Measurements from ENCODE around the gene SPOCK1. TPM values are rescaled to one million over a fixed set of nuclear protein-coding genes. Genes with fewer than 3 reads are reported as not detected.

SPOCK1 gene
- polyA plus RNA-seq, 1 experiment = 76.0 TPM

GRCh38 chr5:137360607-137361006, 138.5 kb downstream of the SPOCK1 start:
- DNase-seq (ENCODE audit: low read depth, low spot score) = no peak
- H3K27ac ChIP-seq (ENCODE audit: low read depth, low read length) = no peak overlapping the region
- H3K9me3 ChIP-seq (ENCODE audit: control insufficient read depth, insufficient read depth, low read length) = no peaks in the 10 kb centered on the region
- no peak overlapping the region for H3K4me3 ChIP-seq (ENCODE audit: low read depth, low read length)
- POLR2A ChIA-PET = no interaction called here
- H3K27me3 ChIP-seq (ENCODE audit: control insufficient read depth, insufficient read depth, low read length) = no peaks in the 10 kb centered on the region
- CTCF ChIA-PET = no interaction called here
- TF ChIP-seq, protein P1, sequence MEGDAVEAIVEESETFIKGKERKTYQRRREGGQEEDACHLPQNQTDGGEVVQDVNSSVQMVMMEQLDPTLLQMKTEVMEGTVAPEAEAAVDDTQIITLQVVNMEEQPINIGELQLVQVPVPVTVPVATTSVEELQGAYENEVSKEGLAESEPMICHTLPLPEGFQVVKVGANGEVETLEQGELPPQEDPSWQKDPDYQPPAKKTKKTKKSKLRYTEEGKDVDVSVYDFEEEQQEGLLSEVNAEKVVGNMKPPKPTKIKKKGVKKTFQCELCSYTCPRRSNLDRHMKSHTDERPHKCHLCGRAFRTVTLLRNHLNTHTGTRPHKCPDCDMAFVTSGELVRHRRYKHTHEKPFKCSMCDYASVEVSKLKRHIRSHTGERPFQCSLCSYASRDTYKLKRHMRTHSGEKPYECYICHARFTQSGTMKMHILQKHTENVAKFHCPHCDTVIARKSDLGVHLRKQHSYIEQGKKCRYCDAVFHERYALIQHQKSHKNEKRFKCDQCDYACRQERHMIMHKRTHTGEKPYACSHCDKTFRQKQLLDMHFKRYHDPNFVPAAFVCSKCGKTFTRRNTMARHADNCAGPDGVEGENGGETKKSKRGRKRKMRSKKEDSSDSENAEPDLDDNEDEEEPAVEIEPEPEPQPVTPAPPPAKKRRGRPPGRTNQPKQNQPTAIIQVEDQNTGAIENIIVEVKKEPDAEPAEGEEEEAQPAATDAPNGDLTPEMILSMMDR (IDR thresholded peaks at IDR 0.05; ENCODE audit: low read depth, low read length) = no peak

- DNase-seq (ENCODE audit: low read depth, low spot score) = no peak
- Histone ChIP-seq H3K27me3 (ENCODE audit: control insufficient read depth, insufficient read depth, low read length) (no peaks in the 10 kb centered on the region), H3K4me3 (ENCODE audit: low read depth, low read length) (no peak overlapping the region), H3K27ac (ENCODE audit: low read depth, low read length) (no peak overlapping the region), H3K9me3 (ENCODE audit: control insufficient read depth, insufficient read depth, low read length) (no peaks in the 10 kb centered on the region)
- ChIA-PET POLR2A (no interaction called here), CTCF (no interaction called here)
- TF ChIP-seq, protein P1 (IDR thresholded peaks at IDR 0.05; ENCODE audit: low read depth, low read length) = no peak
These were observed 139.2 kb downstream of the SPOCK1 start for GRCh38 chr5:137359941-137360340.

DNA sequence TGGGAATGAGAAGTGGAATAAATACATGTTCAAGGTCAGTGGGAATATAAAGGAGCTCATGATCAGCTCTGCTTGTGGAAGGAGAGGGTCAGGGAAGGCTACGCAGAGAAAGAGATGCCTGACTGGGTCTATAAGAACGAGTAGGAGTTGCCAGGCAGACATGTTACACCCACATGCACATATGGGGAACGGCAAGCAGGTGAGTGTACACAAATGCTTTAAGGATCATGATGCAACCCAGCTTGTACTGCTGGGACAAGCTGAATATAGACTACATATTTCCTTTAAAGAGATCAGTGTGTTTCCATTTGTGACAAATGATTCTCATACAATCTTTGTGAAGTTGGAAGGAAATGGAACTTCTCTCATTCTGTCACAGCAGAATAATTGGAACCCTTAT, 141.7 kb downstream of the SPOCK1 start:
- DNase-seq (ENCODE audit: low read depth, low spot score) = no peak
- H3K27me3 ChIP-seq (ENCODE audit: control insufficient read depth, insufficient read depth, low read length) = no peaks in the 10 kb centered on the region
- ChIA-PET POLR2A (no interaction called here), CTCF (interaction anchor here (1.1 to 1.7 kb wide), 2 partner anchors 12 to 37 kb away, joined by 5 to 10 read pairs; no protein-coding TSS in a partner anchor)
- H3K4me3 ChIP-seq (ENCODE audit: low read depth, low read length) = no peak overlapping the region
- H3K9me3 ChIP-seq (ENCODE audit: control insufficient read depth, insufficient read depth, low read length) = no peaks in the 10 kb centered on the region
- TF ChIP-seq, protein P1 (IDR thresholded peaks at IDR 0.05; ENCODE audit: low read depth, low read length) = no peak
- no peak overlapping the region for H3K27ac ChIP-seq (ENCODE audit: low read depth, low read length)

DNA sequence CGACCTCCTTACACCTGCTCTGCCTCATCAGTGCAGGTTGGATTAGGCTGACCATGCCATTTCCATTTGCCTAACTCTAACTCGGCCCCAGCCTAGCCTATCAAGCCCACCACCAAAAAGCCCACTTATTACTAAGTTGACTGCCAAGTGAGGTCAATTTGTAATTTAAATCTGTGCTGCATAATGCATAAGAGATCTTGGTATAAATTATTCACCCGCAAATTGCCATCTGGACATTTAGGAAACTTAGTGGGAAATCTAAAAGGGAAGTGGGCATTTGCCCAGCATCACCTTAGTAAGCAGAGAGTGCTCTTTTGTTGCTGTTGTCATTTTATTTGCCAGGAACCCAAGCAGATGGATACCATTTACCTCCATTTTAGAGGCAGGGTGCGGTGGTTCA, 143.0 kb downstream of the SPOCK1 start:
- no peaks in the 10 kb centered on the region for H3K9me3 ChIP-seq (ENCODE audit: control insufficient read depth, insufficient read depth, low read length)
- no peak for DNase-seq (ENCODE audit: low read depth, low spot score)
- TF ChIP-seq, protein P1 (IDR thresholded peaks at IDR 0.05; ENCODE audit: low read depth, low read length) = no peak
- POLR2A ChIA-PET = no interaction called here
- no peak overlapping the region for H3K4me3 ChIP-seq (ENCODE audit: low read depth, low read length)
- no peak overlapping the region for H3K27ac ChIP-seq (ENCODE audit: low read depth, low read length)
- CTCF ChIA-PET = interaction anchor here (1.7 kb wide), 1 partner anchor 36 kb away, joined by 10 read pairs; no protein-coding TSS in a partner anchor
- H3K27me3 ChIP-seq (ENCODE audit: control insufficient read depth, insufficient read depth, low read length) = no peaks in the 10 kb centered on the region

GRCh38 chr5:137355708-137356107, 143.4 kb downstream of the SPOCK1 start:
- Histone ChIP-seq H3K27me3 (ENCODE audit: control insufficient read depth, insufficient read depth, low read length) (no peaks in the 10 kb centered on the region), H3K9me3 (ENCODE audit: control insufficient read depth, insufficient read depth, low read length) (no peaks in the 10 kb centered on the region), H3K4me3 (ENCODE audit: low read depth, low read length) (no peak overlapping the region), H3K27ac (ENCODE audit: low read depth, low read length) (no peak overlapping the region)
- TF ChIP-seq, protein P1 (IDR thresholded peaks at IDR 0.05; ENCODE audit: low read depth, low read length) = no peak
- CTCF ChIA-PET = no interaction called here
- POLR2A ChIA-PET = no interaction called here
- no peak for DNase-seq (ENCODE audit: low read depth, low spot score)

Measured in AG04450 (cell line).